Gastroesophageal sphincter (tissue), 3 donors: ENCODE results near the gene TMEM125.

Experiments
- CTCF ChIP-seq, 4 experiments: fragments of 200-600 bp in 2 of 4; fragments of 450-650 bp in 2 of 4; sonication (generic) in 1 of 4; IDR thresholded peaks; one replicate each; pipeline ENCODE4 v1.5.1; 2017 to 2019; ENCODE audit warnings: antibody characterized with exemption in 4 of 4, mild to moderate bottlenecking in 2 of 4, moderate library complexity in 2 of 4
- EP300 ChIP-seq: sonication (generic); formaldehyde crosslinking; IDR thresholded peaks from one replicate; pipeline ENCODE4 v1.6.1; 2017; ENCODE audit warnings: antibody characterized with exemption, mild to moderate bottlenecking
- POLR2A ChIP-seq, 2 donors: fragments of 450-650 bp; IDR thresholded peaks; one replicate each; pipeline ENCODE4 v1.6.1; 2017; ENCODE audit warnings: antibody characterized with exemption in 2 of 2, mild to moderate bottlenecking in 2 of 2, moderate library complexity in 1 of 2
- POLR2AphosphoS5 ChIP-seq: sonication (generic); formaldehyde crosslinking; IDR thresholded peaks from one replicate; pipeline ENCODE4 v1.6.1; 2017; ENCODE audit warnings: antibody characterized with exemption

- TF ChIP-seq POLR2A (IDR thresholded peaks at IDR 0.05) (no peak), CTCF (IDR thresholded peaks at IDR 0.05) (no peak), POLR2AphosphoS5 (no peak), EP300 (no peak)
Measured at GRCh38 chr1:43272161-43272560, 2.4 kb downstream of the TMEM125 start.
